ENCODE data around the gene BCL2L11.

The BCL2L11 gene

GRCh38 chr2:111171337-111171930 is 50.7 kb downstream of the BCL2L11 start:
- DNase-seq = no peak

GRCh38 chr2:111172666-111173065 is 52.0 kb downstream of the BCL2L11 start:
- DNase-seq = no peak

GRCh38 chr2:111173338-111173737 is 52.6 kb downstream of the BCL2L11 start:
- no peak for DNase-seq

- DNase-seq = no peak
Observed at GRCh38 chr2:111173856-111174255, 53.1 kb downstream of the BCL2L11 start.

GRCh38 chr2:111175615-111176014 is 54.9 kb downstream of the BCL2L11 start:
- DNase-seq = no peak

- no peak for DNase-seq
Observed at GRCh38 chr2:111176388-111176787, 55.7 kb downstream of the BCL2L11 start.

GRCh38 chr2:111176867-111177266 is 56.2 kb downstream of the BCL2L11 start:
- DNase-seq = no peak

- no peak for DNase-seq
Observed at GRCh38 chr2:111178296-111178695, 57.6 kb downstream of the BCL2L11 start.

- DNase-seq = no peak
Observed at GRCh38 chr2:111178730-111179405, 58.2 kb downstream of the BCL2L11 start.

- DNase-seq = no peak
Observed at GRCh38 chr2:111182121-111182520, 61.4 kb downstream of the BCL2L11 start.

GRCh38 chr2:111182740-111183139 is 62.0 kb downstream of the BCL2L11 start:
- no peak for DNase-seq

GRCh38 chr2:111184725-111185310 is 64.1 kb downstream of the BCL2L11 start:
- DNase-seq = peak in 1 of 2 experiments; percentile 28

- DNase-seq = no peak
Observed at GRCh38 chr2:111185361-111186022, 64.8 kb downstream of the BCL2L11 start.

GRCh38 chr2:111186121-111186715 is 65.5 kb downstream of the BCL2L11 start:
- DNase-seq = no peak

- no peak for DNase-seq
Observed at GRCh38 chr2:111186933-111187332, 66.2 kb downstream of the BCL2L11 start.

- DNase-seq = no peak
Observed at GRCh38 chr2:111188681-111189080, 68.0 kb downstream of the BCL2L11 start.

- DNase-seq = no peak
Observed at GRCh38 chr2:111189106-111189505, 68.4 kb downstream of the BCL2L11 start.

- DNase-seq = no peak
Observed at GRCh38 chr2:111190816-111191540, 70.3 kb downstream of the BCL2L11 start.

- DNase-seq = no peak
Observed at GRCh38 chr2:111191877-111192276, 71.2 kb downstream of the BCL2L11 start.

GRCh38 chr2:111192776-111193368 is 72.2 kb downstream of the BCL2L11 start:
- DNase-seq = no peak

GRCh38 chr2:111194835-111195621 is 74.3 kb downstream of the BCL2L11 start:
- DNase-seq = no peak
